Kidney glomerular epithelial cell (primary cell): ENCODE measurements around the gene MGLL.

Experiments used
- DNase-seq: peaks from one replicate; lab custom pipeline; 2025; lab: John Stamatoyannopoulos, UW

The MGLL gene

DNA sequence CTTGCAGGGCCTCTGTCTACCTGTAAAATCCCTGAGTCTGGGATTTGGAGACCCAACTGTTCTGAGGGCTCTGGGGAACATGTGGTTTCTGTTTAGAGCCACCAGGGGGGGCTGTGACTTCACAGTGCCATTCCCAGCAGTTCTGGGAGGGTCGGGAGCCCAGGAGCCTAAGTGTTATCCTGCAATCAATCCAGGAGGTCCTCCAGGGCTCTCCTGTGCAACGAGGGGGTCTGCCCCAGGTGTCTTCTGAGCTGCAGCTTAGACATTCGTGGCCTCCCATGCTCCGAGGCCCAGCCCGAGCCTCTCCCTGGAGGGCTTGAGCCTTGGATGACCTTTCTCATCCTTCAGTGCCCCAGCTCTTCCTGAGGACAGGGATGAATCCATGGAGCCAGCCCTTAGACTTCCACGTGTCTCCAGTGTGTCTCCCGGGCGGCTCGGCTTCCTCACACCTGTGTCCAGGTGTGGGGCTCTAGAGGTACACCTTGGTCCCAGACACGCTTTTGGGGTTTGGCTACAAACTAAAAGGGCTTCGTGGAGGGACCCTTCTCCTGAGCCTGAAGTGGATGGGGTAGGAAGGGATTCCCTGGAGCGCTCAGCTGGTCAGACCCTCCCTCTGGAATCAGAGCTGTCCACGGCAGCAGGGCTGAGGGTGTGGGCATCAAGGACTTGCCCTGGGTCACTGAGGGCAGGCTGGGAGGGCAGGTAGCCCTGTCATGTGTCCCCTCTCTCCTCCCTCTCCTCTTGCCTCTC is 169.9 kb downstream of the MGLL start:
- peak; percentile 49 for DNase-seq

DNA sequence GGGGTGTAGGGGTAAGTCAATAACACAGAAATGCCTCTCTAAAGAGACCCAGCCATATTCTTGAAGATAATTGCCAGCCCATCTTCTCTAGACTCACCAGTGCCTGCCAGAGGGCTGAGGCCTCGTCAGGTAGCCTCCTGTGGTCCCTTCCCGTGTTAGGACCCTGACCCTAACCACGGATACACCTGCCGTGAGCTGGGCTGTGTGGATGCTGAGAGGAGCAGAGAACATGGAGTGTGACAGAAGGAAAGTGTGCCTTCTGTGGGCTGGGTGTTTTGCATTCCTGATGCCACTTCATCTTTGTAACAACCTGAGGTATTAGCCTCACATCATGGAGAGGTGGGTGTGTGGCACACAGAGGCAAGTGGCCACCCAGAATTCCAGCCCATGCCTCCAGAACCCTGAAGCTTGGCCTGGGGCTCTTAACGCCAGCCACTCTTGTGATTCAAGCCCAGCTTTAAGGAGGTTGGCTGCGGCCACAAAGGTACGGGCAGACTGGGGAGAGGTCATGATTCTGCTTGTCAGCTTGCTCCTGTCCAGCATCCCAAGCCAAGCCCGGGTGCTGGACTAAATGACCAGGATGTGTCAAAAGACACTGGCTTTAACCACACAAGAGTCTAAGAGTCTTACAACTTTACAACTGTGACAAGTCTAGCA is 170.7 kb downstream of the MGLL start:
- no peak for DNase-seq

DNA sequence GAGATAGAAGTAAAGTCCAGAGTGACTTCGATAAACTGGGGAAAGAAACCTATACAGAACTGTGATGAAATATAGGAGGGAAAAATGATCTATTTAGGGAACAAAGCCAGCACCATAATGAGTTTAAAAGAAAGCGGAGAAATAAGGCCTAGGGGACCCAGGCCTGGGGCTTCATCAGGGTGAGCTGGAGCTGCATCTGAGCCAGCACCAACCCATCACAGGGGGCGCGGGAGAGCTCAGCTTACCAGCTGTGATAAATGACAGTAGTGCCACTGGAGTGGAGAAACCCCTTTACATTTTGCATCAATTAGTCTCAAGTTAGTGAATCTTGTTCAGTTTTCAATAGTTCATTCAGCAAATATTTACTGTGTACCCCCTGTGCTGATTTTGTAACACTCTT is 172.1 kb downstream of the MGLL start:
- no peak for DNase-seq

DNA sequence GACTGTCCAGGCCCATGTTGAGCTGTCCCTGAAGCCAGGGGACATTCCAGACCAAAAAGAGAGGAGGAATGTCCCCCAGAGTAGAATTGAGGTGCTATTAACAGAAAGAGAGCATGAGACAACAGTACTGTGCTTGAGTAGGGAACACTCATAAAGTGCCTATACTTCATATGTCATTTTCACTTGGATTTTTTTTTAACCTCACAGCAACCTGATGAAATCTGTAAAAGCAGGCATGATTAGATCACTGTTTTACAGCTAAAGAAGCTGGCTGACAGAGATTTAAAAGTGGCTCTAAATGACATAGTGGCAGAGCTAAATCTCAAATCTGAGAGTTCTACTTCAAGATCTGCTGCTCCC is 174.5 kb downstream of the MGLL start:
- no peak for DNase-seq

DNA sequence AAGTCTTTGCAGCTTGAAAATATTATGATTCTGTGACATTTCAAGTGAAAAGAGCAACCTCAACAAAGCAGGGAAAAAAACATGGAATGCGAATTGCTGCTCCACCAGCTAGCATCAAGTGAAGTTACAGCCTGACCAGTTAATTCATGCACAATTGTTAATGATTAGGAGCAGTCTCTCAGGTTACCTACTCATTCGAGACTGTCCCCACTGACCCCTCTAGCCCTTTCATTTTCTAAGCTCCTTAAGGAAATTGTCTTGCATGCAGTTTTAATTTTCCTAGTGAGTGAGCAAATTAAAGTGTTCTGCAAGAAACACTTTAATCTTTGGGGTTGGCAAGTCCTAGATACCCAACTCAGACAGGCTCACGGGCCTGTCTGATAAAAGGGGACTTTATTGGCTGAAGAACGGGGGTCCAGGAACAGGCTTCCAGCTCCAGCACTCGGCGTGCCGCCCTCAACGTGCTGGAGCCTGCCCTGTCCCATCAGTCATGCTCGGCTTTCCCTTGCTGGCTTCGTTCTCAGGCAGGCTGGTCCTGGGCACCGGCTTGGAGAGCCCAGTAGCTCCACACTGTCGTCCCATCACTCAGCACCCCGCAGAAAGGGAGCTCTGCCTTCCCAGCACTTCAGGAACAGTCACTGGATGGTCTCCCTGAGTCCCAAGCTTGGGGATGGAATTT is 175.0 kb downstream of the MGLL start:
- DNase-seq: no peak

DNA sequence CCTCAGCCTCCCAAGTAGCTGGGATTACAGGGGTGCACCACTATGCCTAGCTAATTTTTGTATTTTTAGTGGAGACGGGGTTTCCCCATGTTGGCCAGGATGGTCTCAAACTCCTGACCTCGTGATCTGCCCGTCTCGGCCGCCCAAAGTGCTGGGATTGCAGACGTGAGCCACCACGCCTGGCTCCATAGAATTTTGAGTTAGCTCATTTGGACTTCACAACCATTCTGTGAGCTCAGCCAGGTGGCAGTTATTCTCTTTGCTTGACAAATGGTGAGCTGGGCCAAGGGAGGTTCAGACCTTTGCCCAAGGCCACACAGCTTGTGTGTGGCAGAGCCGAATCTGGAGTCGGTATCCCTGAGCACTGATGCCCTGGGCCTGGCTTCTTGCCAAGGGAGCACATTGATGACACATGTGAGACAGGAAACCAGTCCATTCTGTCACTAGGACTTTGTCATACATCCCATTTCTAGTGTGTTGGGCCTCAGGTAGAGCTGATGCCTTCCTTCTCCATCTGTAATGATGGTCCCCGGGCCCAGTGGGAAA is 175.7 kb downstream of the MGLL start:
- no peak for DNase-seq

DNA sequence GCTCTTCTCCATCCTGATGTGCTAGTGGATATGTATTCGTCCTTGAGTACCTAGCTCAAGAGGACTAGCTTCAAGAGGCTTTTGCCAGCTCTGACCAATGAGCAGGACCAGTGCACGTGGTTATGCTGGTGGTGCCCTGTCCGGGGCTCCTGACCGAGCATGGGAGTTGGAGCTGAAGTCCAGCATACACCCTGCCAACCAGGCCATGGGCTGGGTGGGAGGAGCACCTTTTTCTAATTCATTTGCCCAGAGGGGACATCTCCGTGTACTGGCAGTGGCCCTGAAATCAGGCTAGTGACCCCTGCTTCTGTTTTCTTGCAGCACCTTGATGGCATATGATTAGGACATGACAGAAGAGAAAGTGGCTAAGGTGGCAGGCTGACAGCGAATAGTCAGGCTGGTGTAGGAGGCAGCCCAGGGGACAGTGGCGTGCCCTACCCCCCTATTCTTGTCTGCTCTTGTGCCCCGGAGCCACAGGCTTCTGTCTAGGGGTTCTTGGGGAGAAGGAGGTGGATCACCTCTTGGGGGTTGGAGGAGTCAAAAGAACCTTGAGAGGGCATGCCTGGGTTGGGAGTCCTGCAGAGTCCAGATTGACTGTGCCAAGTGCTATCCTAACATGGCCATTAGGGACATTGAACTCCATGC is 176.8 kb downstream of the MGLL start:
- DNase-seq: no peak

DNA sequence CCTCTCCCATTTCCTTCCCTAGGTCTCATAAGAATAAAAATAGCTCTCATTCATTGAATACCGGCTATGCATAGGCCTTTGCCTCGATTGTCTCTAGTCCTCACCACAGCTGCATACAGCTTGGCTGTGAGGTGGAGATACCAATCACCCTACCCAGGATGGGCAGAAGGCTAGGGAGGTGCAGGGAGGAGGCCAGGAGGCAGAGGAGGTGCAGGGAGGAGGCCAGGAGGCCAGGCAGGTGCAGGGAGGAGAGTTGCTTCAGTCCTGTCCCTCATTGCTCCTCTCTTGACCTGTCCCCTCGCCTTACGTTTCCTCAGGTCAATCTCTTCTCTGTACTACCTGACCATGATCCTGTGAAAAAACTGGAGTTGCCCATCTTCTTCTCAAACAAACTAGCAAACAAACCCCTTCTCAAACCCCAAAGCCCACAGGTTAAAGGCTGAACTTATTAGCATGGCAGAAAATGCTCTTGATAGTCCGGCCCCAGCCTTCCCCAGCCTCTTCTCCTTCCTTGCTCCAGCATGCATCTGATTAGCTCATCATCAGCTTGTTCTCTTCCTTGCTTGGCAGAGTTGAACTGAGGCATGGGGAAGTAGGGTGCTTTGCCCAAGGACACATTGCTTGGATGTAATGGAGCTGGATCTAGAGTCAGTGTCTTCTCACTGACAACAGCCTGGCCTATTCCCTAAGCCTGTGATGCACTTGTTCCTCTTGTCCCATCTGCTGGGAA is 177.5 kb downstream of the MGLL start:
- DNase-seq: no peak

DNA sequence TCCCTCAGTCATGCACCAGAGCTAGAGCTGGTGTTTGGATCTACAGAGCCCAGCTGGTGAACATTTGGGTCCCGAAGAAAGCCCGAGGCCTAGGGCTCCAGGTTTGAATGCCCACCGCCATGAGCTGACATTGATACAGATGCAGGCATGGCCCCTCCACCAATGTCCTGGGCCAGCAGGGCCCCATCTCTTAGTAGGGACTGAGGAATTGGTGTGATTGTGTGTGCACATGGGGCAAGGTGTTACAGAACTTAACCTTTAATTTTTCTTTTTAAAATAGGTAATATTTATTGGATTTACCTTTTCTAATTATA is 182.3 kb downstream of the MGLL start:
- DNase-seq: no peak

DNA sequence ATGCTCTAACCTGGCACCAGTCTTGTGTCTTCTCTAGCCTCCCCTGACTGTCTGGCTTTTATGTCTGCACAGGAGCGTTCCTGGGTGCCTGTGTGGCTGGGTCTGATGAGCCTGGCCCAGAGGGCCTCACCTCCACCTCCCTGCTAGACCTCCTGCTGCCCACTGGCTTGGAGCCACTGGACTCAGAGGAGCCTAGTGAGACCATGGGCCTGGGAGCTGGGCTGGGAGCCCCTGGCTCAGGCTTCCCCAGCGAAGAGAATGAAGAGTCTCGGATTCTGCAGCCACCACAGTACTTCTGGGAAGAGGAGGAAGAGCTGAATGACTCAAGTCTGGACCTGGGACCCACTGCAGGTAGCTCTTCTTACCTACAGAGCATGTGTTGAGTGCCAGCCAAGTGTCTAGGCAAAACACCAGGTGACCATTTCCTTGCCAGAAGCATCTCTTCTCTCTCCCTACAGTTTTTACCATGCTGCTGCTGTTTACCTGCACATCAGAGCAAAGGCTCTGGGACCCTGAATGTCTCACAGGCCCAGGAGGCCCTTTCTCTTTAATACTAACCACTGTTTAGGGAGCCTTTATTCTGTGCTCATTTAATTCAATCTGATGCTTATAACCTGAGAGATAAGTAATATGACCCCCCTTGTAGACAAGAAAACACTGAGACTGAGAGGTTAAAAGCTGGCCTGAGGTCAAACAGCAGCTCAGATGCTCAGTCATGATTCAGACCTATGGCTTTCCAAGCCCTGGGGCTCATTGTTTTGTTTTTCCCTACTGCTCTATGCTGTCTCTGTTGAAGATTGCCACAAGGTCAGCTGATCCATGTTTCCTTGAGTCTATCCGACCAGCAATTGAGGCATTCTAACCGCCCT is 182.9 kb downstream of the MGLL start:
- DNase-seq: peak; percentile 41
